Measurements from ENCODE around the gene KRTAP2-3.

GRCh38 chr17:41054025-41054424 lies 5.9 kb downstream of the KRTAP2-3 start:
- TF ChIP-seq CTCF (IDR thresholded peaks at IDR 0.05) (no peak), POLR2A (IDR thresholded peaks at IDR 0.05) (no peak)
